HG02870 (cell line): ENCODE measurements around the gene RYR2.

Experiments
- ATAC-seq: cut with Tn5 transposase; IDR thresholded peaks from one replicate; pipeline ENCODE4 v1.9.1; 2021; ENCODE audit warnings: mild to moderate bottlenecking, moderate library complexity; ENCODE audit not compliant: unreplicated experiment

Gene RYR2

DNA sequence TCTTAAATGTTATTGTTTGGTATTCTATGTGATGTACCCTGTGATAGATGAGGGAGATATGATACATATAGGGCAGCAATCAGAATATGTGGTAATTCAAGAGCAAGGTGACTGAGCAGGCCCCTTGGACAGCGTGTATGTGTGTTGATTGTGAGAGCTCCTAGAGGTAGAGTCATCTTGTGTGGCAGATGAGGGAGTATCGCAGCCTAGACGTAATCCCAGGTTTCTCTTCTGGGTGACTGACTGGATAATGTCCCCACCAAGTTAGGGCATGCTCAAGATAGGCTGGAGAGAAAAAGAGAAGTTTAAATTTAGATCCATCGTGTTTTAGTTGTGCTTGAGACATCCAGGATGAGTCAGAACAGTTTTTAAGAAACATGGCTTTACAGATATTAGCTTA, 663.5 kb downstream of the RYR2 start:
- no peak for ATAC-seq

GRCh38 chr1:237709355-237709754, 667.4 kb downstream of the RYR2 start:
- no peak for ATAC-seq

- ATAC-seq: no peak
Measured at GRCh38 chr1:237711281-237711680, 669.3 kb downstream of the RYR2 start.

DNA sequence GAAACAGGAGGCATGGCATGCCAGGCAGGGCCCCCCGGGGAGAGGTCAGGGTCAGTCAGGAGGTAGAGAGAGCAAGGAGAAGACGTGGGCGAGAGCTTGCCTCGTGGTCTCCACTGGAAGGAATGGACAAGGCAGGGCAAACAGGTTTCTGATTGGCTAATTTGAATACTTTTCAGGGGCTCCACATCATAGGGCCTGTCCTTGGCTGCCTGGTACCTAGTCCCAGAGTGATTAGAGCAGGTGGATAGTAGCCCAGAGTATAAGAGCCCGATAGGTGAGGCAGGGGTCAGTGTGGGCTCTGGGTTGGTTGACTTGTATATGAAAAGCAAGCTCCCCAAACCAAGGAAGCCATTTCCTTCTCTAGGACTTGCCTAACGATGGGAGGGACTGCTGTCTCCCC, 670.1 kb downstream of the RYR2 start:
- ATAC-seq: no peak

DNA sequence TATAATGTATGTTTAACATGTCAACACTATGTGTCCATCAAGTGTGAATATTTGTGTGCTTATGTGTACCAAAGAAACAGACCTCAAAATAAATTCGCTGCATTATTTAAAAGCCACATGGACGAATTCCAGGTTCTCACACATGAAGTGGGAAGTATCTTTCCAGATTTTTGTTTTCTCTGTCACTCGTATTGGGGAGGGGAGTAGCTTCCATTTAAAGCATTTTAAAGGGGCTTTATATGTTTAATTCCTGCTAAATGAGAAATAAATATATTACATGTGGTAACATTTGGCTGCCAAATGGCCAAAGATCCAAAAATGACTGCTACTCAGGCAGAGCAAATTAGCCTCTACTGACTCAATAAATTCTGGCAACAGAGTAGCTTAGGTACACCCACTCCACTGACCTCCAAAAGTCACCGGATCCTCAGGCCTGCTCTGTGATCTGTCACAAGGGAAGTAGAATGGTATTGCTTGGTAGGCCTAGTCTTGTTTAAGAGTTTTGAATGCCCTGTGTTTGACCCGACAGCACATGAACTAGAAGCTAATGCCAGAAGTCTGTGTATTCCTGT, 670.7 kb downstream of the RYR2 start:
- no peak for ATAC-seq

- no peak for ATAC-seq
Measured at GRCh38 chr1:237713916-237714315, 671.9 kb downstream of the RYR2 start.

DNA sequence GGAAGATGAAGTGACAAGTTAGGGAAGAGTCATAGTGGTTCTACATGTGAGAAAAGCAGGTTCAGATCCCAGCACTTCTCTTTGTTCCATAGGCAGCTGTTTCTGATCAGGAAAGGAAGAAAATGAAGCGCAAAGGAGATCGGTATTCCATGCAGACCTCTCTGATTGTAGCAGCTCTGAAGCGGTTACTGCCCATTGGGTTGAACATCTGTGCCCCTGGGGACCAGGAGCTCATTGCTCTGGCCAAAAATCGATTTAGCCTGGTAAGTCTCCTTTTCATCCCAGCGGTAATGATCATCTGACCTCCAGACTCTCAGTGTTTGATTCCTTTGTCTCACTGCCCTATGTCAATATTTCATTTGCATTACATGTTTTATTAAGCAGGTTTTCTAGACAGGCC, 675.1 kb downstream of the RYR2 start:
- no peak for ATAC-seq

- ATAC-seq: no peak
Measured at GRCh38 chr1:237730826-237731350, 688.9 kb downstream of the RYR2 start.

GRCh38 chr1:237732657-237733056, 690.7 kb downstream of the RYR2 start:
- ATAC-seq: no peak

GRCh38 chr1:237736372-237737029, 694.5 kb downstream of the RYR2 start:
- no peak for ATAC-seq

- no peak for ATAC-seq
Measured at GRCh38 chr1:237737448-237737847, 695.5 kb downstream of the RYR2 start.

- ATAC-seq: no peak
Measured at GRCh38 chr1:237737938-237738610, 696.1 kb downstream of the RYR2 start.

DNA sequence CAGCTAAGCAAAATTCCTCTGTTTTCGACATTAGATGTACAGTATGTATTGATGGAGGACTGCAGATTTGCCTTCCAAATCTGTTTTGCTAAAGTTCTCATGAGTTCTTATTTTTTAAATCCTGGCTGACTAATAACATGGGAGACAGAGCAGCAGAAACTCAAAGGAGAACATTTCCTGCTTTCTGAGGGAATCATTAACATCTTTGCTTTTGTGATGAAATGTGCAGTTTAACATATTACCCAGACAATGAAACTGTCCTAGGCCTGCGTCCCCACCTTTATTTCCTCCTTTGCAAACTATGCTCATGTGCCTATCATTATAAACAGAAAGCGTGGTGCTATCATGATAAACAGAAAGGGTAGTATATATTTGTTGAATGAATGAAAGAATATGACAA, 698.9 kb downstream of the RYR2 start:
- ATAC-seq: no peak

DNA sequence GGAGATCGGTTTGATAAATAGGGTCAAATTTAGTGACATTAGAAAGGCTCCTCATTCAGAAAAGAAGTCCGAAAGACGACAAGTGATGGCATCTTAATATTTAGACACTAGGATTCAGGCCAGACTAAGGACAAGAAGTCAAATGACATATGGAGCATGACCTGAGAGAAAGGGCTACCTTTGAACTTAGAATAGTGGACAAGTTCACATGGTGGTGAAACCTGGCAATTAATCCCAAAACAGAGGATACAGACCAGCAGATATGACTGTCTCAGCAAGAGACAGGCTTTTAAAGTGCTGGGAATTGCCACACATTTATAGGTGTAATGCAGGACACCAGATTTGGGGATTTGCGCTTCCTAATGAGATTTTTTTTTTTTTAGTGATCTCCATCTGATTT, 703.6 kb downstream of the RYR2 start:
- no peak for ATAC-seq

GRCh38 chr1:237748171-237748960, 706.4 kb downstream of the RYR2 start:
- ATAC-seq: no peak

GRCh38 chr1:237749122-237749521, 707.1 kb downstream of the RYR2 start:
- ATAC-seq: no peak

- no peak for ATAC-seq
Measured at GRCh38 chr1:237751090-237751489, 709.1 kb downstream of the RYR2 start.

GRCh38 chr1:237754627-237755026, 712.6 kb downstream of the RYR2 start:
- ATAC-seq: no peak

GRCh38 chr1:237756304-237756967, 714.5 kb downstream of the RYR2 start:
- ATAC-seq: no peak

- ATAC-seq: no peak
Measured at GRCh38 chr1:237759377-237759776, 717.4 kb downstream of the RYR2 start.

DNA sequence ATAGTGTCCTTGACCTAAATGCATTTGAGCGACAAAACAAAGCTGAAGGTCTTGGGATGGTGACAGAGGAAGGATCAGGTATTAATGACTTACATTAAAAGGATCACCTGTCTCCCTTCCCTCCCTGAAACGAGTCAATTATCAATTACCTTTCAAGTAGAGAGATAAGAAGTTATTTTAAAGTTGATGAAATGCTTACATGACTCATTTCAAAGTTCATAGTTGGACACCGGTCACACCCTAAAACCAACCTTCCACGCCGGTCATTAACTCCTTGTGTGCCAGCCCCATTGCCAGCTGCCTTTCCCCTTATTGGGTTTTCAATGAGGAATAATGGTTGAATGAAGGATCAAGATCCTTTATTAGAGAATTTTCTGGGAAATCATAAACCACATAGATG, 719.0 kb downstream of the RYR2 start:
- no peak for ATAC-seq
